ENCODE data around the gene UHRF2.
A peak's percentile ranks its signal among the peaks of the same experiment; 100 is the strongest.
"Not testable (repeated sequence)": the region's sequence is repeated elsewhere in the genome, so short reads cannot be mapped to it uniquely, and the experiment has no call there.

The UHRF2 gene

GRCh38 chr9:6412487-6413364 is at the start of gene UHRF2:
UHRF2 (plus strand) TSS chr9:6413199; CDS start chr9:6413491, 292 bp downstream.
- DNase-seq = peak; percentile 95 to 99 (median 98)

- DNase-seq = no peak
Measured at GRCh38 chr9:6367128-6367890, 45.7 kb upstream of the UHRF2 start.

GRCh38 chr9:6368831-6369230 is 44.2 kb upstream of the UHRF2 start:
- no peak for DNase-seq

GRCh38 chr9:6381477-6382012 is 31.5 kb upstream of the UHRF2 start:
- not testable (repeated sequence) for DNase-seq

- DNase-seq = no peak
Measured at GRCh38 chr9:6382681-6383080, 30.3 kb upstream of the UHRF2 start.

- no peak for DNase-seq
Measured at GRCh38 chr9:6383551-6384225, 29.3 kb upstream of the UHRF2 start.

- DNase-seq = no peak
Measured at GRCh38 chr9:6384732-6385131, 28.3 kb upstream of the UHRF2 start.

GRCh38 chr9:6399071-6399470 is 13.9 kb upstream of the UHRF2 start:
- no peak for DNase-seq

- DNase-seq = no peak
Measured at GRCh38 chr9:6405371-6405770, 7.6 kb upstream of the UHRF2 start.

GRCh38 chr9:6407778-6408177 is 5.2 kb upstream of the UHRF2 start:
- no peak for DNase-seq

- no peak for DNase-seq
Measured at GRCh38 chr9:6408320-6408719, 4.7 kb upstream of the UHRF2 start.

- DNase-seq = no peak
Measured at GRCh38 chr9:6409811-6410210, 3.2 kb upstream of the UHRF2 start.

- DNase-seq = no peak
Measured at GRCh38 chr9:6410633-6411032, 2.4 kb upstream of the UHRF2 start.

GRCh38 chr9:6413365-6414246 is 607 bp downstream of the UHRF2 start:
- DNase-seq = peak; percentile 27 to 67 (median 52)

- peak in 1 of 6 experiments; percentile 27 for DNase-seq
Measured at GRCh38 chr9:6414247-6414641, 1.2 kb downstream of the UHRF2 start.

GRCh38 chr9:6415266-6415665 is 2.3 kb downstream of the UHRF2 start:
- no peak for DNase-seq

- no peak for DNase-seq
Measured at GRCh38 chr9:6417186-6417585, 4.2 kb downstream of the UHRF2 start.

- no peak for DNase-seq
Measured at GRCh38 chr9:6418764-6419163, 5.8 kb downstream of the UHRF2 start.

- no peak for DNase-seq
Measured at GRCh38 chr9:6424940-6425339, 11.9 kb downstream of the UHRF2 start.

- no peak for DNase-seq
Measured at GRCh38 chr9:6426117-6426516, 13.1 kb downstream of the UHRF2 start.

- DNase-seq = no peak
Measured at GRCh38 chr9:6428940-6429889, 16.2 kb downstream of the UHRF2 start.
